Transverse colon (tissue), 4 donors: ENCODE results near the gene EIF1. TPM values are rescaled to one million over a fixed set of nuclear protein-coding genes. Genes with fewer than 3 reads are reported as not detected.
"Not testable (repeated sequence)": the region's sequence is repeated elsewhere in the genome, so short reads cannot be mapped to it uniquely, and the experiment has no call there.

Source experiments
- DNase-seq: peaks from one replicate; pipeline ENCODE4 v3.0.0-alpha.2; 2019
- H3K27ac ChIP-seq, 4 donors: fragments of 200-600 bp; sonication (generic); 2 replicates each; pipeline ENCODE4 v1.5.1; 2016 to 2018; ENCODE audit warnings: inconsistent platforms in 4 of 4
- H3K27me3 ChIP-seq: fragments of 200-600 bp; sonication (generic); 2 replicates; pipeline ENCODE4 v1.5.1; 2017; ENCODE audit warnings: inconsistent platforms
- H3K36me3 ChIP-seq, 4 donors: fragments of 200-600 bp; sonication (generic); 2 replicates each; pipeline ENCODE4 v1.5.1; 2017 to 2019; ENCODE audit warnings: inconsistent platforms in 4 of 4
- H3K4me1 ChIP-seq, 4 donors: fragments of 200-600 bp; sonication (generic); 2 replicates each; pipeline ENCODE4 v1.5.1; 2017 to 2020; ENCODE audit warnings: inconsistent platforms in 4 of 4
- H3K4me3 ChIP-seq, 4 donors: fragments of 200-600 bp; sonication (generic); 1 replicate in 1 of 4; 2 replicates in 3 of 4; pipeline versions ENCODE4 v1.5.1 to v1.6.1; 2017 to 2019; ENCODE audit warnings: inconsistent platforms in 4 of 4
- H3K9me3 ChIP-seq, 2 donors: fragments of 200-600 bp; sonication (generic); 2 replicates each; pipeline ENCODE4 v1.5.1; 2017 to 2019; ENCODE audit warnings: inconsistent platforms in 2 of 2
- EP300 ChIP-seq: sonication (generic); formaldehyde crosslinking; IDR thresholded peaks from one replicate; pipeline ENCODE4 v1.6.1; 2017; ENCODE audit warnings: antibody characterized with exemption, low read depth
- POLR2A ChIP-seq: fragments of 450-650 bp; IDR thresholded peaks from one replicate; pipeline ENCODE4 v1.6.1; 2016; ENCODE audit warnings: antibody characterized with exemption, mild to moderate bottlenecking, moderate library complexity
- POLR2AphosphoS5 ChIP-seq, 3 donors: sonication (generic); formaldehyde crosslinking; IDR thresholded peaks; one replicate each; pipeline ENCODE4 v1.6.1; 2016; ENCODE audit warnings: antibody characterized with exemption in 3 of 3
- WGBS, 2 donors: methylation state at CpG; one replicate each; pipeline ENCODE4 v1.1.5; 2018; ENCODE audit warnings: low coverage in 1 of 2; 5-methylcytosine and 5-hydroxymethylcytosine counted together
- in situ Hi-C, 4 donors: fragments of 200-750 bp; cut with MboI; loops; one replicate each; pipeline versions ENCODE4 v1.15.0 to v1.15.1; 2017; ENCODE audit warnings: low sequenced_read_pairs in 3 of 4, low pct_ligation_motif_present in 1 of 4, low pct_unique_long_range_greater_than_20kb in 1 of 4
- intact Hi-C: fragments of 100-400 bp; cut with DNase I; formaldehyde crosslinking; loops from one replicate; pipeline ENCODE4 v1.15.1; 2023; ENCODE audit warnings: low total_unique reads
- total RNA-seq, 4 donors: library from RNA; depleted of rRNA; stranded (reverse); fragments of >200 nt; gene quantifications; one replicate each; pipeline ENCODE4 v1.1.0, GENCODE V29; 2016
- TF ChIP-seq, protein P1 (sequence below), 5 experiments: fragments of 200-600 bp in 3 of 5; fragments of 450-650 bp in 2 of 5; sonication (generic) in 3 of 5; IDR thresholded peaks; 1 replicate in 2 of 5; 2 replicates in 3 of 5; pipeline ENCODE4 v1.5.1; 2016 to 2017; ENCODE audit warnings: antibody characterized with exemption in 5 of 5, inconsistent platforms in 3 of 5, mild to moderate bottlenecking in 2 of 5, moderate library complexity in 1 of 5

EIF1 gene
- total RNA-seq, 4 donors from 2014 or later: 93.3 to 520 (median 241) TPM

DNA sequence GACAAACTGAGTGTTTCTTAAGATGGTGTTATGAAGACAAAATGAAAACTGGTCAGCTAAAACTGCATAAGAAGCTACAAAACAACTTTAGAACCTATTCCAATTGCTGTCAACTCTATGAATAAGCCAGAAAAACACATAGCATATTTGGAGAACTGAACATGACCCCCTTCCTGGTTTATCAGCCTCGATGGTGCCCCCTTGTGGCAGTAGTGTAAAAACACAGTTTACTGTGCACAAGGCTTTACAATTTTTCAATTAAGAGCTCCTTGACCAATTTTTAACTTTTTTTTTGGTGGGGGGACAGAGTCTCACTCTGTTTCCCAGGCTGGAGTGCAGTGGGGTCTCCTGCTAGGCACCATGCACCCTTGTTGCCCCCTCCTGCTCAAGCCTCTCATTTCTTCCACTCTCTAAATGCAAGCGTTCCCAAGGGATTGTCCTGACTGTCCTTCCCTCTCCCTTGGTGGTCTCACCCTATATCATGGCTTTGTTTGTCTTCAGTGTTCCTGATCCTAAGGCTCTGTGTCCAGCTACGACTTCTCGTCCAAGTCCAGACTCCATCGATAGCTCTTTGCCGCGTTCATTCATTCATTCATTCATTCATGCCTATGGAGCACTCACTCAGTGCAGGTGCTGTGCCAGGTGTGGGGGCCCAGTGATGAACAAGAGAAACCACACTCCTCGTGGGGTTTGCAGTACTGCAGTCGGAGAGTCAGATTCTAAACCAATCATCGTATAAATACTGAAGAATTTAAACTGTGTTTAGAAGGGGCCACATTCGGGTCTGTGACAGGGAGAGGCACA is 7.5 kb downstream of the EIF1 start:
- TF ChIP-seq, protein P1, sequence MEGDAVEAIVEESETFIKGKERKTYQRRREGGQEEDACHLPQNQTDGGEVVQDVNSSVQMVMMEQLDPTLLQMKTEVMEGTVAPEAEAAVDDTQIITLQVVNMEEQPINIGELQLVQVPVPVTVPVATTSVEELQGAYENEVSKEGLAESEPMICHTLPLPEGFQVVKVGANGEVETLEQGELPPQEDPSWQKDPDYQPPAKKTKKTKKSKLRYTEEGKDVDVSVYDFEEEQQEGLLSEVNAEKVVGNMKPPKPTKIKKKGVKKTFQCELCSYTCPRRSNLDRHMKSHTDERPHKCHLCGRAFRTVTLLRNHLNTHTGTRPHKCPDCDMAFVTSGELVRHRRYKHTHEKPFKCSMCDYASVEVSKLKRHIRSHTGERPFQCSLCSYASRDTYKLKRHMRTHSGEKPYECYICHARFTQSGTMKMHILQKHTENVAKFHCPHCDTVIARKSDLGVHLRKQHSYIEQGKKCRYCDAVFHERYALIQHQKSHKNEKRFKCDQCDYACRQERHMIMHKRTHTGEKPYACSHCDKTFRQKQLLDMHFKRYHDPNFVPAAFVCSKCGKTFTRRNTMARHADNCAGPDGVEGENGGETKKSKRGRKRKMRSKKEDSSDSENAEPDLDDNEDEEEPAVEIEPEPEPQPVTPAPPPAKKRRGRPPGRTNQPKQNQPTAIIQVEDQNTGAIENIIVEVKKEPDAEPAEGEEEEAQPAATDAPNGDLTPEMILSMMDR (IDR thresholded peaks at IDR 0.05): peak; percentile 68 to 92 (median 82)
- no peak for TF ChIP-seq EP300
- TF ChIP-seq POLR2A: no peak
- TF ChIP-seq POLR2AphosphoS5 (IDR thresholded peaks at IDR 0.05): no peak
- H3K27me3 ChIP-seq: no peaks in the 10 kb centered on the region
- H3K27ac ChIP-seq: peak overlapping the region; percentile 58 to 69 (median 60)
- no peak overlapping the region for H3K4me3 ChIP-seq
- no peaks in the 10 kb centered on the region for H3K9me3 ChIP-seq
- peaks cover 0 to 30% (median 12%) of the 10 kb centered on the region in 4 donors for H3K36me3 ChIP-seq
- DNase-seq: peak; percentile 71
- in situ Hi-C loops (no loop called here), intact Hi-C loops (no loop called here)
- WGBS, 2 donors: 36 to 50% methylated on average over 2 to 11 of the region's 11 CpGs
- peaks cover 12 to 34% (median 23%) of the 10 kb centered on the region in 4 donors for H3K4me1 ChIP-seq

DNA sequence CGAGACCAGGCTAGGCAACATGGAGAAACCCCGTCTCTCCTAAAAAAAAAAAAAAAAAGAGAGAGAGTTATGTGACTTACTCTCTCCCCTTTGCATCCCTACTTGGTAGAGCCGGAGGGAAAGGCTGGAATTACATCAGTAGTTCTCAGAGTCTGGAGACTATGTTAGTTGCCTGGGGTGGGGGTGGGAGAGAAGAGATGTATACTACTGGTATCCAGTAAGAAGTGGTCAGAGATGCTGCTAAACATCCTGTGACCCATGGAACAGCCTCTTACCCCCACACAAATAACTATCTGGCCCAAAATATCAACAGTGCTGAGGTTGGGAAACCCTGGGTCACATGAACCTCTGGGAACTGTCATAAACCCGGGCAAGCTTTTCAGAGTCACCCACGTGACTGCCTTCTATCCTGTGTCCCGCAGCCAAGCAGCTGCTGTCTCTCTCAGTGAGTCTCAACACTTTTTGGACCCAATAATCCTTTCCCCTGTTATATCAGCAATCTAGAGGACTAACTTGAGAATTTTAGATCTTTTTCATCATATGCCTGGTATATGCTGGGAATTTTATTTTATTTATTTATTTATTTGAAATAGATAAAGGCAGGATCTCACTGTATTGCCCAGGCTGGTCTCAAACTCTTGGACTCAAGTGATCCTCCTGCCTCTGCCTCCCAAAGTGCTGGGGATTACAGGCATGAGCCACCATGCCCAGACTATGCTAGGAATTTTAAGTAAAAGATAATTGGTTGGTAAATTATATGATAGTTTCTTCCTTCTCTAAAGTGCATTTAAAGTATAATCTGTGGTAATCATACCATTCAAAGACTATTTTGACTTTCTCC is 8.7 kb downstream of the EIF1 start:
- 18 to 28% methylated on average over 3 to 6 of the region's 6 CpGs for WGBS, 2 donors
- H3K4me3 ChIP-seq: no peak overlapping the region
- intact Hi-C loops (no loop called here), in situ Hi-C loops (no loop called here)
- H3K27me3 ChIP-seq: no peaks in the 10 kb centered on the region
- peaks cover 0 to 19% (median 6%) of the 10 kb centered on the region in 4 donors for H3K36me3 ChIP-seq
- peak overlapping the region; percentile 53 to 69 (median 60) for H3K27ac ChIP-seq
- DNase-seq: peak; percentile 63
- no peaks in the 10 kb centered on the region for H3K9me3 ChIP-seq
- TF ChIP-seq EP300 (no peak), POLR2AphosphoS5 (IDR thresholded peaks at IDR 0.05) (peak; percentile 35 to 59 (median 50)), POLR2A (no peak)
- TF ChIP-seq, protein P1 (IDR thresholded peaks at IDR 0.05): no peak
- peaks cover 9 to 27% (median 20%) of the 10 kb centered on the region in 4 donors for H3K4me1 ChIP-seq

DNA sequence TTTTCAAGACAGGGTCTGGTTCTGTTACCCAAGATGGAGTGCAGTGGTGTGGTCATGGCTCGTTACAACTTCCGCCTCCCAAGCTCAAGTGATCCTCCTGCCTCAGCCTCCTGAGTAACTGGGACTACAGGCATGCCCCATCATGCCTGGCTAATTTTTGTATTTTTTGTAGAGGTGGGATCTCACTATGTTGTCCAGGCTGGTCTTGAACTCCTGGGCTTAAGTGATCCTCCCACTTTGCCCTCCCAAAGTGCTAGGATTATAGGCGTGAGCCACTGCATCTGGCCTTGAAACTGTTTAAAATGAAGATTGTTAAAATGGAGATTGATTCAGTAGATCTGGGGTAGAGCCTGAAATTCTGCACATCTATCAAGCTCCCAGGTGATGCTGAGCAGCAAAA is 12.2 kb downstream of the EIF1 start:
- peaks cover 9 to 21% (median 17%) of the 10 kb centered on the region in 4 donors for H3K4me1 ChIP-seq
- H3K27me3 ChIP-seq, H3K36me3 ChIP-seq, intact Hi-C loops, DNase-seq, H3K9me3 ChIP-seq, H3K27ac ChIP-seq, H3K4me3 ChIP-seq, in situ Hi-C loops: not testable (repeated sequence)
- 90% methylated on average over 3 of the region's 3 CpGs; no CpG with 5 or more reads in 1 of the 2 donors for WGBS, 2 donors

DNA sequence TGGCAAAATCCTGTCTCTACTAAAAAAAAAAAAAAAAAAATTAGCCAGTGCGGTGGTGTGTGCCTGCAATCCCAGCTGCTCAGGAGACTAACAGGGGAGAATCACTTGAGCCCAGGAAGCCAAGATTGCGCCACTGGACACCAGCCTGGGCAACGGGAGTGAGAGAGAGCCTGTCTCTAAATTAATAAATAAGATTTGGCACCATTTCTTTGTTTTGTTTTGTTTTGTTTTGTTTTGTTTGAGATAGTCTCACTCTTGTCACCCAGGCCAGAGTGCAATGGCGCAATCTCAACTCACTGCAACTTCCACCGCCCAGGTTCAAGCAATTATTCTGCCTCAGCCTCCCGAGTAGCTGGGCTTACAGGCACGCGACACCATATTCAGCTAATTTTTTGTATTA is 14.0 kb downstream of the EIF1 start:
- H3K36me3 ChIP-seq: no peaks in the 10 kb centered on the region
- H3K27me3 ChIP-seq: no peaks in the 10 kb centered on the region
- no peak for TF ChIP-seq POLR2AphosphoS5 (IDR thresholded peaks at IDR 0.05)
- TF ChIP-seq POLR2A: no peak
- TF ChIP-seq EP300: no peak
- TF ChIP-seq, protein P1 (IDR thresholded peaks at IDR 0.05): no peak
- intact Hi-C loops: no loop called here
- no peak for DNase-seq
- peaks cover 0 to 2% (median under 1%) of the 10 kb centered on the region in 4 donors for H3K4me1 ChIP-seq
- H3K9me3 ChIP-seq: no peaks in the 10 kb centered on the region
- H3K27ac ChIP-seq: no peak overlapping the region
- WGBS, 2 donors: 81 to 87% methylated on average over 8 of the region's 8 CpGs
- in situ Hi-C loops: no loop called here
- H3K4me3 ChIP-seq: no peak overlapping the region
